Gastroesophageal sphincter (tissue), 3 donors: ENCODE measurements around the gene GRM7.

Experiments used
- CTCF ChIP-seq, 4 experiments: fragments of 200-600 bp in 2 of 4; fragments of 450-650 bp in 2 of 4; sonication (generic) in 1 of 4; IDR thresholded peaks; one replicate each; pipeline ENCODE4 v1.5.1; 2017 to 2019; ENCODE audit warnings: antibody characterized with exemption in 4 of 4, mild to moderate bottlenecking in 2 of 4, moderate library complexity in 2 of 4
- POLR2A ChIP-seq, 2 donors: fragments of 450-650 bp; IDR thresholded peaks; one replicate each; pipeline ENCODE4 v1.6.1; 2017; ENCODE audit warnings: antibody characterized with exemption in 2 of 2, mild to moderate bottlenecking in 2 of 2, moderate library complexity in 1 of 2
- POLR2AphosphoS5 ChIP-seq: sonication (generic); formaldehyde crosslinking; IDR thresholded peaks from one replicate; pipeline ENCODE4 v1.6.1; 2017; ENCODE audit warnings: antibody characterized with exemption

- no peak for TF ChIP-seq CTCF (IDR thresholded peaks at IDR 0.05)
- TF ChIP-seq POLR2AphosphoS5 = no peak
- TF ChIP-seq POLR2A (IDR thresholded peaks at IDR 0.05) = no peak
These were observed 918.4 kb downstream of the GRM7 start for GRCh38 chr3:7779331-7779730.
